Measurements from ENCODE around the gene AP3B1. TPM values are rescaled to one million over a fixed set of nuclear protein-coding genes. Genes with fewer than 3 reads are reported as not detected.

The AP3B1 gene
- total and polyA plus RNA-seq, 2 experiments from 2014 or later, result 32.1 to 46.3 TPM

- TF ChIP-seq JUNB (IDR thresholded peaks at IDR 0.05; ENCODE audit: unreplicated experiment) (no peak), ZNF331 (CRISPR knock-in tag; IDR thresholded peaks at IDR 0.05; ENCODE audit: low read depth) (no peak), NANOG (IDR thresholded peaks at IDR 0.05; ENCODE audit: borderline replicate concordance) (no peak), POLR2AphosphoS5 (IDR thresholded peaks at IDR 0.05; ENCODE audit: low read depth) (no peak), REST (IDR thresholded peaks at IDR 0.05; ENCODE audit: unreplicated experiment) (no peak), EZH2 (IDR thresholded peaks at IDR 0.05; ENCODE audit: low read depth, unreplicated experiment) (no peak), EZH2phosphoT487 (IDR thresholded peaks at IDR 0.05; ENCODE audit: unreplicated experiment) (no peak), ZNF114 (CRISPR knock-in tag; IDR thresholded peaks at IDR 0.05) (no peak)
Measured at GRCh38 chr5:78182838-78183237, 111.7 kb downstream of the AP3B1 start (continued).

GRCh38 chr5:78178356-78178755 lies 116.1 kb downstream of the AP3B1 start:
- no peaks in the 10 kb centered on the region for H3K36me3 ChIP-seq (ENCODE audit: insufficient read depth)
- H3K27me3 Mint-ChIP-seq (ENCODE audit: insufficient read depth, low read depth, poor library complexity), result peaks cover 5% of the 10 kb centered on the region
- H2AFZ ChIP-seq, result no peak overlapping the region
- peaks cover 11% of the 10 kb centered on the region; the same call in 1 of the 3 replicates for H3K9me3 Mint-ChIP-seq
- H3K4me3 ChIP-seq, result no peak overlapping the region
- H3K9me2 ChIP-seq (ENCODE audit: insufficient read depth), result no peaks in the 10 kb centered on the region
- H3K27me3 ChIP-seq (ENCODE audit: insufficient read depth), result no peaks in the 10 kb centered on the region
- H4K20me1 ChIP-seq (replicated peaks; ENCODE audit: insufficient read depth), result no peaks in the 10 kb centered on the region
- no peak overlapping the region for H3K27ac ChIP-seq (ENCODE audit: low read depth)
- no peaks in the 10 kb centered on the region for H3F3A ChIP-seq (replicated peaks; ENCODE audit: low read depth)
- H3K79me2 ChIP-seq (replicated peaks; ENCODE audit: insufficient read depth), result no peaks in the 10 kb centered on the region
- ATAC-seq, result no peak
- H3K27ac Mint-ChIP-seq, result no peak overlapping the region
- H3K4me3 Mint-ChIP-seq, result no peak overlapping the region
- H3K4me1 Mint-ChIP-seq, result peaks cover 3% of the 10 kb centered on the region; the same call in 2 of the 3 replicates
- H3K4me1 ChIP-seq (ENCODE audit: insufficient read depth), result no peaks in the 10 kb centered on the region
- DNase-seq (ENCODE audit: low spot score), result no peak
- no peak overlapping the region for H3K4me2 ChIP-seq
- peaks cover 25% of the 10 kb centered on the region for H3K36me3 Mint-ChIP-seq (ENCODE audit: low read depth)
- no peak for TF ChIP-seq POLR2AphosphoS5 (IDR thresholded peaks at IDR 0.05; ENCODE audit: low read depth)
- TF ChIP-seq JUNB (IDR thresholded peaks at IDR 0.05; ENCODE audit: unreplicated experiment), result no peak
- no peak for TF ChIP-seq ZNF331 (CRISPR knock-in tag; IDR thresholded peaks at IDR 0.05; ENCODE audit: low read depth)
- TF ChIP-seq EZH2 (IDR thresholded peaks at IDR 0.05; ENCODE audit: low read depth, unreplicated experiment), result no peak
- no peak for TF ChIP-seq EZH2phosphoT487 (IDR thresholded peaks at IDR 0.05; ENCODE audit: unreplicated experiment)
- no peak for TF ChIP-seq ETS1 (IDR thresholded peaks at IDR 0.05)
- TF ChIP-seq STAT1 (IDR thresholded peaks at IDR 0.05; ENCODE audit: unreplicated experiment), result no peak
- TF ChIP-seq NANOG (IDR thresholded peaks at IDR 0.05; ENCODE audit: borderline replicate concordance), result no peak
- TF ChIP-seq ZNF114 (CRISPR knock-in tag; IDR thresholded peaks at IDR 0.05), result no peak
- no peak for TF ChIP-seq ZNF462 (CRISPR knock-in tag; IDR thresholded peaks at IDR 0.05)
- no peak for TF ChIP-seq CREB1 (CRISPR knock-in tag; IDR thresholded peaks at IDR 0.05; ENCODE audit: low read depth)

All from GM23338 (cell line).